Stimulated activated memory B cell treated with anti-CD40 and anti-IgM and Interleukin-4, amounts not matched to agents 10 μg/mL and 1 μg/mL and 100 μg/mL, for 72 hours (primary cell): ENCODE results near the gene ACSL5.
"Not testable (repeated sequence)": the region's sequence is repeated elsewhere in the genome, so short reads cannot be mapped to it uniquely, and the experiment has no call there.

Experiments
- ATAC-seq: fragments of 150-1000 bp; cut with Tn5 transposase; 2 replicates; pipeline ENCODE4 v1.10.0; 2021
- H3K27ac Mint-ChIP-seq: one replicate; pipeline ENCODE4 v1.8.0; 2022; ENCODE audit warnings: mild to moderate bottlenecking, mixed read lengths
- H3K27me3 Mint-ChIP-seq: one replicate; pipeline ENCODE4 v1.8.0; 2022; ENCODE audit warnings: mixed read lengths
- H3K36me3 Mint-ChIP-seq: one replicate; pipeline ENCODE4 v1.8.0; 2022; ENCODE audit warnings: mixed read lengths
- H3K4me1 Mint-ChIP-seq: one replicate; pipeline ENCODE4 v1.8.0; 2022; ENCODE audit warnings: mixed read lengths
- H3K4me3 Mint-ChIP-seq: one replicate; pipeline ENCODE4 v1.8.0; 2022; ENCODE audit warnings: mild to moderate bottlenecking, moderate library complexity, mixed read lengths
- H3K9me3 Mint-ChIP-seq: one replicate; pipeline ENCODE4 v1.8.0; 2022; ENCODE audit warnings: mixed read lengths

Gene ACSL5

DNA sequence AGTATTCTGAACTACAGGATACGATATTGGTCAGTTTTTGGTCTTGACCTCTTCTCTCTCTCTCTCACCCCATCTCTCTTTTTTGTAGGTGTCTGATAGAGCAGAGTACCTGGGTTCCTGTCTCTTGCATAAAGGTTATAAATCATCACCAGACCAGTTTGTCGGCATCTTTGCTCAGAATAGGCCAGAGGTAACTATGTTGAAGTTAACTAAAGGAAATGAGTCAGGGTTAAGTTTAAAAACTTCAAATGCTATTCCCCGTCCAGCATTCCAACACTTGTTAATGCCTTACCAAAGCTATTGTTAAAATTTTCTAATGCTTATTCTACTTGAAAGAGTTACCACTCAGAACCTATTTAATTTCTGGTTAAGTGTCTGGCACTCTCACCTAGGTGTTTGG is 30.7 kb downstream of the ACSL5 start:
- Mint-ChIP-seq H3K27me3 (no peaks in the 10 kb centered on the region), H3K36me3 (peaks cover 80% of the 10 kb centered on the region), H3K27ac (no peak overlapping the region), H3K4me1 (peaks cover 15% of the 10 kb centered on the region), H3K4me3 (no peak overlapping the region), H3K9me3 (peaks cover 10% of the 10 kb centered on the region)
- no peak for ATAC-seq

DNA sequence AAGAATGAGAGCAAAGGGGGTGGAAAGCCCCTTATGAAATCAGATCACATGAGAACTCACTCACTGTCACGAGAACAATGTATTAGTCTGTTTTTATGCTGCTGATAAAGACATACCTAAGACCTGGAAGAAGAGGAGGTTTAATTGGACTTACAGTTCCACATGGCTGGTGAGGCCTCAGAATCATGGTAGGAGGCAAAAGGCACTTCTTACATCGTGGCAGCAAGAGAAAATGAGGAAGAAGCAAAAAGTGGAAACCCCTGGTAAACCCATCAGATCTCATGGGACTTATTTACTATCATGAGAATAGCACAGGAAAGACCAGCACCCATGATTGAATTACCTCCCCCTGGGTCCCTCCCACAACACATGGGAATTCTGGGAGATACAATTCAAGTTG is 32.9 kb downstream of the ACSL5 start:
- not testable (repeated sequence) for ATAC-seq, H3K4me3 Mint-ChIP-seq, H3K27me3 Mint-ChIP-seq
- peak overlapping the region; percentile 57 for H3K27ac Mint-ChIP-seq
- peaks cover 15% of the 10 kb centered on the region for H3K4me1 Mint-ChIP-seq
- peaks cover 85% of the 10 kb centered on the region for H3K36me3 Mint-ChIP-seq
- H3K9me3 Mint-ChIP-seq = peaks cover 10% of the 10 kb centered on the region

DNA sequence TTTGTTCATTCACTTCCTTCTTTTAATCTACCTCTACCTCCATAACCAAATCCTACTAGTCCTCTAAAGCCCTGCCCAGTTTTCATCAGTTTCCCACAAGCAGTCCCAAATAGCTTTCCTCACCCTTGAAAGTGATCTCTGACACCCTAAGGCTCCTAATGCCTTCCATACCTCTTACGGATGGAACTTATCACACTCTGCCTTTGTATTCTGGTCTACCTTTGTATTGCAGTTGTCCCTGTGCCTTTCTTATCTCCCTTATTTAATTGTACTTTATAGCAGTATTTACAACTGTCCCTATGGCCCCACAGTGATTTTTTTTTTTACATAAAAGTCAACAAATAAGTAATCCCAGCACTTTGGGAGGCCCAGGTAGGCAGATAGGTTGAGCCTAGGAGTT is 33.8 kb downstream of the ACSL5 start:
- ATAC-seq = no peak
- Mint-ChIP-seq H3K36me3 (peaks cover 82% of the 10 kb centered on the region), H3K27me3 (no peaks in the 10 kb centered on the region), H3K4me3 (no peak overlapping the region), H3K9me3 (peaks cover 10% of the 10 kb centered on the region), H3K4me1 (peaks cover 15% of the 10 kb centered on the region), H3K27ac (no peak overlapping the region)

DNA sequence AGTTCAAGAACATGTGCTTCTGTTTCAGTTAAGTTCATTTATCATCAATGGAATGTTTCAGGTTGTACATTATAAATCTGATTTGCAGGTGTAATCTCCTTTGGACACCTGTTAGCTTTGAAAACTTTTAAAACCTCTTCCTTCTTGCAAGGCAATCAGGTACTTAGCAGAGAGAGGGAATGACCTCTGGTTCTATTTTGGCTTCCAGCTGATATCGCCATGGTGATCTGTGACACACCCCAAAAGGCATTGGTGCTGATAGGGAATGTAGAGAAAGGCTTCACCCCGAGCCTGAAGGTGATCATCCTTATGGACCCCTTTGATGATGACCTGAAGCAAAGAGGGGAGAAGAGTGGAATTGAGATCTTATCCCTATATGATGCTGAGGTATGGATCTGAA is 35.4 kb downstream of the ACSL5 start:
- H3K27me3 Mint-ChIP-seq = no peaks in the 10 kb centered on the region
- no peak overlapping the region for H3K27ac Mint-ChIP-seq
- peaks cover 10% of the 10 kb centered on the region for H3K9me3 Mint-ChIP-seq
- no peak for ATAC-seq
- peaks cover 75% of the 10 kb centered on the region for H3K36me3 Mint-ChIP-seq
- H3K4me3 Mint-ChIP-seq = no peak overlapping the region
- peaks cover 15% of the 10 kb centered on the region for H3K4me1 Mint-ChIP-seq

DNA sequence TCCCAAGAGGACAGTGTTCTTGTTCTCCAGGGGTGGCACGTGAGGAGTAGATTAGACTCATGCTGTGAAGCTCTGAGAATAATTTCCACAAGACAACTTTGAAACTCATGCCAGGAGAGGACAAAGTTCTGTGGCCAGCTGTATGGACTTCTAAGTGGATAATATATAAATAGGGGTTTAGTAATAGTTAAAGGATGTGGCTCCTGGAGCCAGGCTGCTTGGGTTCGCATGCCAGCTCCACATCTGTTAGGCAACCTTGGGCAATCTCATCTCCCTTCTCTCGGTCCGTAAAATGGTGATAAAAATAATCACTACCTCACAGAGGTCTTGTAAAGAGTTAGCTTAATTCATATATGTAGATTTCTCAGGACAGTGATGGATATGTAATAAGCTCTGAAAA is 35.8 kb downstream of the ACSL5 start:
- Mint-ChIP-seq H3K27me3 (no peaks in the 10 kb centered on the region), H3K4me1 (peaks cover 15% of the 10 kb centered on the region), H3K27ac (no peak overlapping the region), H3K9me3 (peaks cover 10% of the 10 kb centered on the region), H3K4me3 (no peak overlapping the region), H3K36me3 (peaks cover 73% of the 10 kb centered on the region)
- ATAC-seq = no peak

DNA sequence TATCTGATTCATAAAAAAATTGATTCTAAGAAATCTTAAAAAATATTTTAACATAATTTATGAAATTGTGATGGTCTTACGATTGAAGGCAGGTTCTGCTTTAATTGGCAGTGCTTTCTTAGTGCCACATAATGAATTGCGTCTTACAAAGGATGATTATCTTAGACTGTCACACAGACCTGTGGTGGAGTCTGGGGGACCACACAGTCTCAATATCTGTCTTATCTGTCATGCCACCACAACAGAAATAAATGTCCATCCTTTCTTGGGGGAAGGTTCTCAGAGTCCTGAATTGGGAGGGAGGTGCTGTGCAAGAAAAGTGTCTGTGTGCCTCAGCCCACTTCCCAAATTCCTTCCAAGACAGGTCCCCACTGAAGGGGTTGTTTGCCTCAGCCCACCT is 38.8 kb downstream of the ACSL5 start:
- H3K4me3 Mint-ChIP-seq = no peak overlapping the region
- ATAC-seq = no peak
- no peaks in the 10 kb centered on the region for H3K27me3 Mint-ChIP-seq
- peak overlapping the region; percentile 49 for H3K27ac Mint-ChIP-seq
- peaks cover under 1% of the 10 kb centered on the region for H3K9me3 Mint-ChIP-seq
- no peaks in the 10 kb centered on the region for H3K4me1 Mint-ChIP-seq
- peaks cover 68% of the 10 kb centered on the region for H3K36me3 Mint-ChIP-seq

DNA sequence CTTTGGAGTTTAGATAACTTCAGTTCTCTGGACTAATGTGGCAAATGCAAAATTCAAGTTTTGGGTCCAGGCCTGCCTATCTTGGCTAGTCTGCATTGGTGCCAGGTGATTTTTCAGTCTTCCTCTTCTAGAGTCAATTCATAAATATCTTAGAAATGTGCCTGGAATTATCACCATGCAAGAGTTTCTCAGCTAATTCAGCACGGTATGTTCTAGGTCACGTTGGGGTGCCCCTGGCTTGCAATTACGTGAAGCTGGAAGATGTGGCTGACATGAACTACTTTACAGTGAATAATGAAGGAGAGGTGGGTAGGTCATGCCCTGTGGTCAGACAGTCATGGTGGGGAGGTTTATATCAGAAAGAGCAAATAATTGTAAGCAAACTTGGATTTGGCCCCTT is 47.8 kb downstream of the ACSL5 start:
- Mint-ChIP-seq H3K36me3 (peaks cover 49% of the 10 kb centered on the region), H3K9me3 (no peaks in the 10 kb centered on the region), H3K4me1 (no peaks in the 10 kb centered on the region), H3K27me3 (no peaks in the 10 kb centered on the region), H3K4me3 (no peak overlapping the region), H3K27ac (no peak overlapping the region)
- no peak for ATAC-seq

DNA sequence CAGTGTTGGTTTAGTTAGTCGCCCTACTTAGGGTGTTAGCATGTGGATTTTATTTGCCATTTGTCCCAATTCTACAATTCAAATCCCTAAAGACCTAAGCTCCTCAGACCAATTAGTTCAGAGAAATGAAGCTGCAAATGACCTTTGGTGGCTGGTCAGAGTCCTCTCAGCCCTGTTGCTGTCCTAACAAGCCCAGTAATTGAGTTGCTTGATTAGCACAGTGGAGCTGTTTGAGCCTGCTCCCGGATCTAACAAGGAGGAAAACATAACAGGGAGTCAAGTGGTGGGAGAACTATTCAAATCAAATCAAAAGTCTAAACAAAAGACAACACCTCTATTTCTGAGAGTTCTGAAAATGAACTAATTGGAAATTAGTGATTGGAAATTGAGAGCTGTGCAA is 50.7 kb downstream of the ACSL5 start:
- peaks cover 57% of the 10 kb centered on the region for H3K36me3 Mint-ChIP-seq
- H3K4me3 Mint-ChIP-seq = no peak overlapping the region
- no peaks in the 10 kb centered on the region for H3K27me3 Mint-ChIP-seq
- peaks cover 8% of the 10 kb centered on the region for H3K4me1 Mint-ChIP-seq
- no peak for ATAC-seq
- H3K9me3 Mint-ChIP-seq = no peaks in the 10 kb centered on the region
- no peak overlapping the region for H3K27ac Mint-ChIP-seq

DNA sequence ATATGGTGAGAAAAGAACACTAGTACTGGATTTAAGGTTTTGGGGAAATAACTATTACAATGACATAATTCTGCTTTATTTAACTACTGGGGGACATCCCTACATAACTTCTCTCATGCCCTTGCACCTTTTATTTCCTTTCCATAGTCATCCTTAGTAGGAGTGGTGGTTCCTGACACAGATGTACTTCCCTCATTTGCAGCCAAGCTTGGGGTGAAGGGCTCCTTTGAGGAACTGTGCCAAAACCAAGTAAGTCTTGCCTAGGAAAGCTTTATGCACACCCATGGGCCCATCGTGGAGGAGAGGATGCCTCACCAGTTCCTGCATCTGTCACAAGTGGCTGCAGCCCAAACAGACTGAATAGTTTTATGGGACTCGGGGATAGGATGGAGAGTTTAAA is 52.2 kb downstream of the ACSL5 start:
- no peak for ATAC-seq
- Mint-ChIP-seq H3K4me3 (no peak overlapping the region), H3K4me1 (peaks cover 8% of the 10 kb centered on the region), H3K27ac (no peak overlapping the region), H3K27me3 (no peaks in the 10 kb centered on the region), H3K9me3 (no peaks in the 10 kb centered on the region), H3K36me3 (peaks cover 59% of the 10 kb centered on the region)

DNA sequence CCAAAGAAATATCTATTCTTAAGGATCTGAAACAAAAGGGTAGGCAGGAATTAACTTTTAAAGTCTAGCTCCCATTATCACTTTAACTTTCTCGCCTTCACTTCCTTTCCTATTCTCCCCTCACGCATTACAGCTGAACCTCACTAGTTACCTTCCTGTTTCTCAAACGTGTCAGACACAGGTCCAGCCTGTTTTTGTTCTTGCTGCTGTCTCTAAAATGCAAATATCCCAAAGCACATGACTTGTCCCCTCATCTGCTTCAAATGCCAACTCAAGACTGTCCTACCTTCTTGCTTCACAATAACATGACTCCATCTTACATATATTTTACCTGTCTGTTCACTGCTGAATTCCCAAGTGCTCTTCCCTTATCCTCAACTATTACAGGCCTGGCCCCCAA is 55.2 kb downstream of the ACSL5 start:
- Mint-ChIP-seq H3K27ac (peak overlapping the region; percentile 46), H3K36me3 (peaks cover 61% of the 10 kb centered on the region), H3K4me1 (peaks cover 8% of the 10 kb centered on the region), H3K4me3 (no peak overlapping the region), H3K27me3 (no peaks in the 10 kb centered on the region), H3K9me3 (no peaks in the 10 kb centered on the region)
- peak; percentile 58 for ATAC-seq

DNA sequence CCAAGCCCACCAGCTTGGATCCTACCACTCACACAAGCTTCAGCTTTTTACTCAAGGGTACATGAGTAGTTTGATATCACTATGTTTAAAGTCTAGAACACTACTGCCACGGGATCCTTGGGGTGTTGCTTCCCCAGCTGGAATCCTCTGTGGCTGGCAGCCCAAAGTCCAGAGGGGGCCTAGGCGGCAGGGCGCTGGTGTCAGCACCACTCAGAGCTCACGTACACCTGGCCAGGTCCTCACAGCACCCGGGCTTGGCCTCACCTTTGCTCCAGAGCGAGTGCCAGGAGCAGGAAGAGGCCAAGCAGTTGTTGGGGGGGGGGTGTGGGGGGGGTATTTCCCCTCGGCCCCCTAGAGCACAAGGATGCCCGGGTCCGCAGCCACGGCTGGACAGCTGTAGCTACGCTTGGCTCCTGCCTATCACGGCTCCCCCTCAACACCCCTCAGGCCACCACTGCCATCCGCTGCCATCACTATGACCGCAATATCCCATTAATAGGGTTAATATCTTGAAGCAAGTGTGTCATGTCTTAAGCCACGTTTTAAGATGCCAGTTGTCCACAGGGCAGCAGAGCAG is 55.8 kb downstream of the ACSL5 start:
- no peak for ATAC-seq
- peak overlapping the region; percentile 69 for H3K27ac Mint-ChIP-seq

DNA sequence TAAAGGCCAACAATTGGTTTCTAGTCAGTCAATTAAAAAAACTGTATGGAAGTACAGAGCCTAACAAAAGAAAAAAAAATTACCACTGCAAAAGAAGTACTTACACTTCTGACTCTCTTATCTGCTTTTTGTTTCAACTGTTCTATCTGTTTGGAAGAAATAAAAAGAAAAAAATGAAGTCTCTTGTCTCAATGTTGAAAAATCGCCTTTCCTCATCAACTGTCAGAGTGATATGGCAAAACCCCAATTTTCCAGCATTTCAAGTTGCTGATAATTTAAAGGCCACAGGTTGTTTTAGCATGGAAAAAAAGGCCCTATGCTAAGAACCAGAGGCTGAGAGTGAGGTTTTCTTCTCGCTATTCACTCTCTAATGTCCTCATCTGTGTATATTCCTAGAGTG is 59.2 kb downstream of the ACSL5 start:
- Mint-ChIP-seq H3K4me1 (peaks cover 14% of the 10 kb centered on the region), H3K4me3 (no peak overlapping the region), H3K9me3 (no peaks in the 10 kb centered on the region), H3K27me3 (no peaks in the 10 kb centered on the region), H3K27ac (no peak overlapping the region), H3K36me3 (peaks cover 49% of the 10 kb centered on the region)
- ATAC-seq = no peak

More for the DNA sequence above, 55.8 kb downstream of the ACSL5 start:
- H3K27me3 Mint-ChIP-seq = no peaks in the 10 kb centered on the region
- H3K36me3 Mint-ChIP-seq = peaks cover 64% of the 10 kb centered on the region
- no peak overlapping the region for H3K4me3 Mint-ChIP-seq
- peaks cover 8% of the 10 kb centered on the region for H3K4me1 Mint-ChIP-seq
- H3K9me3 Mint-ChIP-seq = no peaks in the 10 kb centered on the region

DNA sequence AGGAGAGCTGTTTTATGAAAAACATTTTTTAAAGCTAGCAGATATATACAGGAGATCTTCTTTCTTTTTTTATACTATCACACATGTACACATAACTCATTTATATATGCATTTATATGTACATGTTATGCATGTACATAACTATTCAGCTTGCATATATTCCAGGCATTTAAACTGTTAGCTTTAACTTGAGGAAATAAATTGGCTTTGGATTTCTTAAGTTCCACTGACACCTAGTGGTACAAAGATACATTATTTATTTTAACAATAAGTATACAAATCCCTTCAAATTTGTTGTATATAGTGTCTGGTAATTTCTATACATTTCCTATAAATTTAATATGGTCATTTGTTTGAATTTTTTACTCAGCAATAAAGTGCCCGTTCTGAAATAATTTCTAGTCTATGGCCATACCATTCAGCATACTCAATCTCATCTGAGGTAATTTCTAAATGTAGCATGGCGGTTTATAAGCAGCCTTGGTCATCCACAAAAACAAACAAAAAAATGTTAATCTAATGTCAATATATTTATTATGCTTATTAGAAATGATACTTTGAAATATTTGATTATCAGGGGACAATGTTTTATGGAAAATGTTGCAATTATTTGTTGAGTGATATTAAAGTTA is 61.2 kb downstream of the ACSL5 start:
- Mint-ChIP-seq H3K27ac (no peak overlapping the region), H3K36me3 (peaks cover 43% of the 10 kb centered on the region), H3K4me1 (peaks cover 6% of the 10 kb centered on the region), H3K4me3 (no peak overlapping the region), H3K27me3 (no peaks in the 10 kb centered on the region), H3K9me3 (no peaks in the 10 kb centered on the region)
- ATAC-seq = no peak

DNA sequence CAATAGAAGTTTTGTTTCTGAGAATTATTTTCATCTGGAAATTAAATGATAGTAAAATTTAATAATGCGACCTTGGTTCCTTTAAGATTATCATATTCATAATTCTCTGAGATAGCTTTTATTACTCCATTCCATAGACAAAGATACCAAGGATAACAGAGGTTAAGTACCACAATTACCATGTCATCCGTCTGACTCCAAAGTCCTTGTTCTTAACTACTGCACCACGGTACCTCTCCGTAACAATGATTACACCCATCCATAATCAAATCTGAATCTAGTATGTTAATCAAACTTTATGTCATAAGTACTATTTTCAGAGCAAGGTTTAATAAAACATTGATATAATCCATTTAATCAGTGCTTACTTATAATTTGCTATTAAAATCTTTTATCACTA is 64.4 kb downstream of the ACSL5 start:
- Mint-ChIP-seq H3K27me3 (no peaks in the 10 kb centered on the region), H3K4me1 (peaks cover 16% of the 10 kb centered on the region), H3K9me3 (no peaks in the 10 kb centered on the region), H3K4me3 (no peak overlapping the region), H3K27ac (no peak overlapping the region), H3K36me3 (peaks cover 45% of the 10 kb centered on the region)
- no peak for ATAC-seq

DNA sequence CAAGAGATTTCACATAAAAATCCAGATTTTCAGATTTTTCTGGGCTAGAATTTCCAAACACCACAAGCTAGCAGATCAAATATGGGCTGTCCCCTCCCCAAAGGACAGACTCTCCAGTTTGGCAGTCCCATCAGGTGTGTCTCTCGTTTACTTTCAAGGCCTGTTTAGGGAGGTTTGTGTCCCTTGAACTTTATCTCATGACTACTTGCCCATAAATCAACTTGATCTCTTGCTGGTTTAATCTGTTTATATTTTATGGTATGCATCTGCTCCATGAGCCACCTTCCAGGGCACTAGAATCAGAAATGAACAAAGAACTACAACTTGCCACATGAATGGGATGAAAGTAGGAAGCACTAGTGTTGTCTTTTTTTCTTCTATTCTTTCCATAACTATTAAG is 67.6 kb downstream of the ACSL5 start:
- Mint-ChIP-seq H3K9me3 (no peaks in the 10 kb centered on the region), H3K27me3 (no peaks in the 10 kb centered on the region), H3K27ac (peak overlapping the region; percentile 40), H3K36me3 (peaks cover 40% of the 10 kb centered on the region), H3K4me3 (no peak overlapping the region), H3K4me1 (peaks cover 32% of the 10 kb centered on the region)
- ATAC-seq = no peak

DNA sequence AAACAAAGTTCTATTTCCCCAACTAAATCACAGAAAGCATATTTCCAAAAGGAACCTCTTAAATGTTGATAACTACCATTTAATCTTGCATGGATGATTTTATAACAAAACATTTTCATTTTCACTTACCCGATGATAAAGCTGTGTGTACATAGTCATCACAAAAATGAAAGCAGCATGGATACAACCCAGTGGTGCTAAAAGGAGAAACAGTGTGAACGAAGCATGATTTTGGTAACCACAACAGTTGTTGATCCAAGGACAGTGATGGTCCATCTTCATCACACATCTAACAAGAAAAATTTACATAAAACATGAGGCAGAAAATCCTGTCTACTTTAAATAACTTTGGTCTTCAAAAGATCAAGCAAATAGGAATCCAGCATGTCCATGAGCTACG is 68.1 kb downstream of the ACSL5 start:
- Mint-ChIP-seq H3K27me3 (no peaks in the 10 kb centered on the region), H3K36me3 (peaks cover 40% of the 10 kb centered on the region), H3K9me3 (no peaks in the 10 kb centered on the region), H3K27ac (peak overlapping the region; percentile 40), H3K4me3 (no peak overlapping the region), H3K4me1 (peaks cover 32% of the 10 kb centered on the region)
- ATAC-seq = no peak
